ENCODE results near the gene FBXO47. TPM values are rescaled to one million over a fixed set of nuclear protein-coding genes. Genes with fewer than 3 reads are reported as not detected.
"Not testable (repeated sequence)": the region's sequence is repeated elsewhere in the genome, so short reads cannot be mapped to it uniquely, and the experiment has no call there.

Gene FBXO47
- total and polyA plus RNA-seq, 9 of the 15 experiments (the other 6 are each of a cell fraction or from before 2014, with no cell fraction given) = not detected

GRCh38 chr17:38978180-38978579 is 11.0 kb upstream of the FBXO47 start:
- Histone ChIP-seq H3K4me2 (ENCODE audit: insufficient read depth, low read length) (no peak overlapping the region), H4K20me1 (replicated peaks; ENCODE audit: control insufficient read depth, insufficient read depth, low read length) (no peaks in the 10 kb centered on the region), H3K4me1 (replicated peaks in 1 of 2; ENCODE audit: control insufficient read depth in 2 of 2, insufficient read depth in 2 of 2, low read length in 2 of 2) (no peaks in the 10 kb centered on the region; a peak in 1 of 5 replicates), H3K79me2 (ENCODE audit: control insufficient read depth, insufficient read depth, low read length) (no peaks in the 10 kb centered on the region), H3K27me3 (ENCODE audit: control insufficient read depth in 2 of 2, insufficient read depth in 2 of 2, low read length in 2 of 2) (no peaks in the 10 kb centered on the region), H3K9ac (ENCODE audit: insufficient read depth in 1 of 2, low read depth in 2 of 2, low read length in 2 of 2) (no peak overlapping the region), H3K9me1 (ENCODE audit: control insufficient read depth, insufficient read depth, low read length) (no peaks in the 10 kb centered on the region), H2AFZ (ENCODE audit: low read depth, low read length) (no peak overlapping the region), H3K9me3 (replicated peaks; ENCODE audit: control insufficient read depth, insufficient read depth, low read depth, low read length) (no peaks in the 10 kb centered on the region), H3K4me3 (no peak overlapping the region), H3K36me3 (ENCODE audit: control insufficient read depth, insufficient read depth, low read length) (no peaks in the 10 kb centered on the region), H3K27ac (ENCODE audit: extremely low read depth, low read depth, low read length) (no peak overlapping the region)
- CTCF ChIA-PET (ENCODE audit: low intra/inter-chr PET ratio) = no interaction called here
- no peak for FAIRE-seq
- no peak for DNase-seq (ENCODE audit: extremely low read depth in 1 of 4, low spot score in 3 of 4)
- no peak for TF ChIP-seq ZNF277 (CRISPR knock-in tag; IDR thresholded peaks at IDR 0.05; ENCODE audit: borderline replicate concordance)
- peak; percentile 33 for TF ChIP-seq RBM25 (IDR thresholded peaks at IDR 0.05; ENCODE audit: low read depth, low read length, severe bottlenecking)
- 0 out of 2 replicates have a peak, but pooled peaks have one; percentile 38 for TF ChIP-seq SMARCA5 (IDR thresholded peaks at IDR 0.05)
- no peak for TF ChIP-seq SUPT5H (IDR thresholded peaks at IDR 0.05)
- TF ChIP-seq XRCC3 (IDR thresholded peaks at IDR 0.05) = no peak
- peak; percentile 39; the same call in 1 of the 2 replicates for TF ChIP-seq BCOR (IDR thresholded peaks at IDR 0.05)
- WGBS (ENCODE audit: insufficient coverage, low coverage, missing lambda C conversion rate) = 26% methylated on average over 4 of the region's 4 CpGs
- POLR2A ChIA-PET = interaction anchor here (0.6 kb wide), 1 partner anchor 18 kb away, joined by 3 read pairs; no protein-coding TSS in a partner anchor
- ATAC-seq = no peak
- no TSS peak for BruUV-seq (replicated peaks)
- in situ Hi-C loops (cut with MboI) = no loop called here
- intact Hi-C loops (cut with micrococcal nuclease) = no loop called here

GRCh38 chr17:38976187-38976551 is 9.0 kb upstream of the FBXO47 start:
- H3K4me3 ChIP-seq; in situ Hi-C loops (cut with MboI); H3K4me1 ChIP-seq (replicated peaks in 1 of 2; ENCODE audit: control insufficient read depth in 2 of 2, insufficient read depth in 2 of 2, low read length in 2 of 2); H3K27ac ChIP-seq (ENCODE audit: extremely low read depth, low read depth, low read length); intact Hi-C loops (cut with micrococcal nuclease); FAIRE-seq; H3K9me1 ChIP-seq (ENCODE audit: control insufficient read depth, insufficient read depth, low read length); H2AFZ ChIP-seq (ENCODE audit: low read depth, low read length); H3K79me2 ChIP-seq (ENCODE audit: control insufficient read depth, insufficient read depth, low read length); H4K20me1 ChIP-seq (replicated peaks; ENCODE audit: control insufficient read depth, insufficient read depth, low read length); DNase-seq (ENCODE audit: extremely low read depth in 1 of 4, low spot score in 3 of 4); BruUV-seq (replicated peaks); H3K9me3 ChIP-seq (replicated peaks; ENCODE audit: control insufficient read depth, insufficient read depth, low read depth, low read length); H3K9ac ChIP-seq (ENCODE audit: insufficient read depth in 1 of 2, low read depth in 2 of 2, low read length in 2 of 2); H3K4me2 ChIP-seq (ENCODE audit: insufficient read depth, low read length); ATAC-seq; CTCF ChIA-PET (ENCODE audit: low intra/inter-chr PET ratio); H3K36me3 ChIP-seq (ENCODE audit: control insufficient read depth, insufficient read depth, low read length); H3K27me3 ChIP-seq (ENCODE audit: control insufficient read depth in 2 of 2, insufficient read depth in 2 of 2, low read length in 2 of 2); TF ChIP-seq CEBPG (CRISPR knock-in tag; IDR thresholded peaks at IDR 0.05): not testable (repeated sequence)
- WGBS (ENCODE audit: insufficient coverage, low coverage, missing lambda C conversion rate) = 39% methylated on average over 5 of the region's 6 CpGs
- TF ChIP-seq CEBPB (tag; IDR thresholded peaks at IDR 0.05) (peak; percentile 59; the same call in 1 of the 2 replicates), CEBPG (tag; conservative IDR thresholded peaks at IDR 0.05 in 1 of 2, IDR thresholded peaks at IDR 0.05 in 1 of 2) (peak in 1 of 2 experiments; percentile 13; a peak in 1 of 4 replicates)
- POLR2A ChIA-PET = interaction anchor here (0.7 kb wide), 1 partner anchor 489 kb away, joined by 3 read pairs; no protein-coding TSS in a partner anchor

Measured in K562 (cell line).